Measurements from ENCODE around the gene CH25H.

CH25H gene

GRCh38 chr10:89163265-89163995 is 43.7 kb downstream of the CH25H start:
- no peak for DNase-seq
- no peak overlapping the region for H3K27ac ChIP-seq
- H3K27me3 ChIP-seq (replicated peaks): no peaks in the 10 kb centered on the region
- H3K4me3 ChIP-seq (ENCODE audit: low read depth, low read length): no peak overlapping the region
- no peaks in the 10 kb centered on the region for H3K36me3 ChIP-seq (replicated peaks)
- in situ Hi-C loops (cut with HindIII; ENCODE audit: low pct_ligation_motif_present, low sequenced_read_pairs): no loop called here
- TF ChIP-seq CTCF (IDR thresholded peaks at IDR 0.05; ENCODE audit: low read depth, low read length, missing control alignments): no peak

GRCh38 chr10:89162596-89162995 is 44.5 kb downstream of the CH25H start:
- no peak for DNase-seq
- Histone ChIP-seq H3K27me3 (replicated peaks) (no peaks in the 10 kb centered on the region), H3K4me3 (ENCODE audit: low read depth, low read length) (no peak overlapping the region), H3K27ac (no peak overlapping the region), H3K36me3 (replicated peaks) (no peaks in the 10 kb centered on the region)
- in situ Hi-C loops (cut with HindIII; ENCODE audit: low pct_ligation_motif_present, low sequenced_read_pairs): no loop called here
- TF ChIP-seq CTCF (IDR thresholded peaks at IDR 0.05; ENCODE audit: low read depth, low read length, missing control alignments): no peak

- no peak for DNase-seq
- H3K4me3 ChIP-seq (ENCODE audit: low read depth, low read length): no peak overlapping the region
- TF ChIP-seq CTCF (IDR thresholded peaks at IDR 0.05; ENCODE audit: low read depth, low read length, missing control alignments): no peak
- H3K27ac ChIP-seq: no peak overlapping the region
- H3K27me3 ChIP-seq (replicated peaks): no peaks in the 10 kb centered on the region
- in situ Hi-C loops (cut with HindIII; ENCODE audit: low pct_ligation_motif_present, low sequenced_read_pairs): no loop called here
- no peaks in the 10 kb centered on the region for H3K36me3 ChIP-seq (replicated peaks)
These were observed 46.8 kb downstream of the CH25H start for GRCh38 chr10:89160339-89160738.

- no peak for DNase-seq
- Histone ChIP-seq H3K27me3 (replicated peaks) (no peaks in the 10 kb centered on the region), H3K27ac (no peak overlapping the region), H3K36me3 (replicated peaks) (no peaks in the 10 kb centered on the region), H3K4me3 (ENCODE audit: low read depth, low read length) (no peak overlapping the region)
- TF ChIP-seq CTCF (IDR thresholded peaks at IDR 0.05; ENCODE audit: low read depth, low read length, missing control alignments): no peak
- in situ Hi-C loops (cut with HindIII; ENCODE audit: low pct_ligation_motif_present, low sequenced_read_pairs): no loop called here
These were observed 47.4 kb downstream of the CH25H start for GRCh38 chr10:89159761-89160160.

- Histone ChIP-seq H3K27ac (no peak overlapping the region), H3K4me3 (ENCODE audit: low read depth, low read length) (no peak overlapping the region), H3K27me3 (replicated peaks) (no peaks in the 10 kb centered on the region), H3K36me3 (replicated peaks) (no peaks in the 10 kb centered on the region)
- no peak for DNase-seq
- TF ChIP-seq CTCF (IDR thresholded peaks at IDR 0.05; ENCODE audit: low read depth, low read length, missing control alignments): no peak
- in situ Hi-C loops (cut with HindIII; ENCODE audit: low pct_ligation_motif_present, low sequenced_read_pairs): no loop called here
These were observed 47.8 kb downstream of the CH25H start for GRCh38 chr10:89159316-89159715.

GRCh38 chr10:89158446-89158845 is 48.7 kb downstream of the CH25H start:
- no peak for DNase-seq
- H3K36me3 ChIP-seq (replicated peaks): no peaks in the 10 kb centered on the region
- no peaks in the 10 kb centered on the region for H3K27me3 ChIP-seq (replicated peaks)
- in situ Hi-C loops (cut with HindIII; ENCODE audit: low pct_ligation_motif_present, low sequenced_read_pairs): no loop called here
- no peak overlapping the region for H3K27ac ChIP-seq
- TF ChIP-seq CTCF (IDR thresholded peaks at IDR 0.05; ENCODE audit: low read depth, low read length, missing control alignments): no peak
- H3K4me3 ChIP-seq (ENCODE audit: low read depth, low read length): no peak overlapping the region
